HepG2 (cell line): Measurements from ENCODE around the gene UTS2R. TPM values are rescaled to one million over a fixed set of nuclear protein-coding genes. Genes with fewer than 3 reads are reported as not detected.

Experiments
- ARNT ChIP-seq: fragments of 450-650 bp; IDR thresholded peaks from 2 replicates; pipeline ENCODE4 v1.6.1; 2017
- CHCHD3 ChIP-seq: sonication (generic); formaldehyde crosslinking; IDR thresholded peaks from 2 replicates; pipeline ENCODE4 v1.8.0; 2022; ENCODE audit warnings: mild to moderate bottlenecking, missing genetic modification reagents, moderate library complexity
- EP300 ChIP-seq, 3 experiments: sonication (generic) in 1 of 3; formaldehyde crosslinking in 1 of 3; IDR thresholded peaks; 2 replicates each; pipeline versions ENCODE4 v1.5.1 to v1.6.1; 2011 to 2020; ENCODE audit warnings: low read depth in 2 of 3, low read length in 2 of 3, borderline replicate concordance in 1 of 3, improper control_type of control experiment in 1 of 3, mild to moderate bottlenecking in 1 of 3, missing genetic modification reagents in 1 of 3, moderate library complexity in 1 of 3
- GFI1 ChIP-seq: sonication (generic); formaldehyde crosslinking; IDR thresholded peaks from 2 replicates; pipeline ENCODE4 v1.5.0; 2020; ENCODE audit warnings: missing genetic modification reagents, mild to moderate bottlenecking, borderline replicate concordance
- HOXA3 ChIP-seq: sonication (generic); formaldehyde crosslinking; IDR thresholded peaks from 2 replicates; pipeline ENCODE4 v1.5.0; 2020; ENCODE audit warnings: missing genetic modification reagents
- HOXD1 ChIP-seq: sonication (generic); formaldehyde crosslinking; IDR thresholded peaks from 2 replicates; pipeline ENCODE4 v1.5.0; 2020; ENCODE audit warnings: missing genetic modification reagents
- KLF15 ChIP-seq: sonication (generic); formaldehyde crosslinking; IDR thresholded peaks from 2 replicates; pipeline ENCODE4 v1.8.1; 2023; ENCODE audit warnings: borderline replicate concordance, mild to moderate bottlenecking, inconsistent platforms, missing genetic modification reagents, mixed read lengths
- KMT2A ChIP-seq: sonication (generic); formaldehyde crosslinking; IDR thresholded peaks from 2 replicates; pipeline ENCODE4 v1.4.0; 2020; ENCODE audit warnings: missing genetic modification reagents
- SMAD1 ChIP-seq: sonication (generic); formaldehyde crosslinking; IDR thresholded peaks from 2 replicates; pipeline ENCODE4 v1.4.0; 2020; ENCODE audit warnings: missing genetic modification reagents, low read depth, mild to moderate bottlenecking, borderline replicate concordance
- ZBTB4 ChIP-seq: sonication (generic); formaldehyde crosslinking; IDR thresholded peaks from 2 replicates; pipeline ENCODE4 v1.4.0; 2020; ENCODE audit warnings: missing genetic modification reagents, mild to moderate bottlenecking, borderline replicate concordance
- ZBTB42 ChIP-seq: sonication (generic); formaldehyde crosslinking; IDR thresholded peaks from 2 replicates; pipeline ENCODE4 v1.5.0; 2020; ENCODE audit warnings: mild to moderate bottlenecking, missing genetic modification reagents
- ZC3H13 ChIP-seq: sonication (generic); formaldehyde crosslinking; IDR thresholded peaks from 2 replicates; pipeline ENCODE4 v1.8.1; 2023; ENCODE audit warnings: mild to moderate bottlenecking, missing genetic modification reagents, moderate library complexity
- ZEB1 ChIP-seq: IDR thresholded peaks from 2 replicates; pipeline ENCODE4 v1.6.1; 2012; ENCODE audit warnings: mild to moderate bottlenecking, low read depth, inconsistent platforms; ENCODE audit not compliant: insufficient replicate concordance
- ZFP36 ChIP-seq: fragments of 150-350 bp; IDR thresholded peaks from 2 replicates; pipeline ENCODE4 v1.6.1; 2018; ENCODE audit warnings: borderline replicate concordance, low read length, low read depth; ENCODE audit not compliant: partially characterized antibody
- ZFY ChIP-seq: sonication (generic); formaldehyde crosslinking; IDR thresholded peaks from 2 replicates; pipeline ENCODE4 v1.4.0; 2020; ENCODE audit warnings: missing genetic modification reagents
- ZIK1 ChIP-seq: sonication (generic); formaldehyde crosslinking; IDR thresholded peaks from 2 replicates; pipeline ENCODE4 v1.5.0; 2020; ENCODE audit warnings: mild to moderate bottlenecking, low read depth, missing genetic modification reagents, borderline replicate concordance
- ZMAT3 ChIP-seq: sonication (generic); formaldehyde crosslinking; conservative IDR thresholded peaks from 2 replicates; pipeline ENCODE4 v1.7.0; 2021; ENCODE audit warnings: missing genetic modification reagents
- ZNF143 ChIP-seq: sonication (generic); formaldehyde crosslinking; IDR thresholded peaks from 2 replicates; pipeline ENCODE4 v1.4.0; 2020; ENCODE audit warnings: missing genetic modification reagents
- ZNF329 ChIP-seq: sonication (generic); formaldehyde crosslinking; IDR thresholded peaks from 2 replicates; pipeline ENCODE4 v1.9.0; 2021; ENCODE audit warnings: low read depth, mild to moderate bottlenecking, missing genetic modification reagents
- ZNF589 ChIP-seq: sonication (generic); formaldehyde crosslinking; conservative IDR thresholded peaks from 2 replicates; pipeline ENCODE4 v1.8.0; 2022; ENCODE audit warnings: mild to moderate bottlenecking, moderate library complexity, missing genetic modification reagents
- ZNF598 ChIP-seq: sonication (generic); formaldehyde crosslinking; IDR thresholded peaks from 2 replicates; pipeline ENCODE4 v1.5.1; 2020; ENCODE audit warnings: mild to moderate bottlenecking, missing genetic modification reagents, borderline replicate concordance
- ZNF660 ChIP-seq: sonication (generic); formaldehyde crosslinking; IDR thresholded peaks from 2 replicates; pipeline ENCODE4 v1.5.1; 2020; ENCODE audit warnings: mild to moderate bottlenecking, low read depth, missing genetic modification reagents, borderline replicate concordance
- polyA plus RNA-seq, 8 experiments: library from polyadenylated mRNA; depleted of rRNA in 3 of 8; stranded (reverse) in 7 of 8; unstranded in 1 of 8; fragments of >200 nt; fragmentation: Illumina TruSeq in 4 of 8; extraction: Trizol in 4 of 8; gene quantifications; 2 replicates each; pipeline versions ENCODE4 v1.2.1 to v1.2.3, GENCODE V29; 2011 to 2016; ENCODE audit warnings: low read depth in 4 of 8, missing spikeins in 1 of 8, mixed read lengths in 1 of 8; ENCODE audit not compliant: insufficient read depth in 1 of 8
- total RNA-seq, 5 experiments: library from RNA; depleted of rRNA; stranded (reverse); fragments of >200 nt; fragmentation: Illumina TruSeq; extraction: Trizol; gene quantifications; 2 replicates each; pipeline ENCODE4 v1.2.3, GENCODE V29; 2016; ENCODE audit warnings: low read depth in 1 of 5
- TF ChIP-seq, protein P1 (sequence below): IDR thresholded peaks from 2 replicates; pipeline ENCODE4 v1.6.1; 2016; ENCODE audit warnings: mild to moderate bottlenecking, missing biosample characterization, missing genetic modification reagents
- TF ChIP-seq, protein P2 (sequence below): sonication (generic); formaldehyde crosslinking; IDR thresholded peaks from 2 replicates; pipeline ENCODE4 v1.9.0; 2021; ENCODE audit warnings: missing genetic modification reagents, borderline replicate concordance

Gene UTS2R
- total and polyA plus RNA-seq, 2 of the 13 experiments (the other 11 are each of a cell fraction or from before 2014, with no cell fraction given) = 0.13 to 0.15 TPM

DNA sequence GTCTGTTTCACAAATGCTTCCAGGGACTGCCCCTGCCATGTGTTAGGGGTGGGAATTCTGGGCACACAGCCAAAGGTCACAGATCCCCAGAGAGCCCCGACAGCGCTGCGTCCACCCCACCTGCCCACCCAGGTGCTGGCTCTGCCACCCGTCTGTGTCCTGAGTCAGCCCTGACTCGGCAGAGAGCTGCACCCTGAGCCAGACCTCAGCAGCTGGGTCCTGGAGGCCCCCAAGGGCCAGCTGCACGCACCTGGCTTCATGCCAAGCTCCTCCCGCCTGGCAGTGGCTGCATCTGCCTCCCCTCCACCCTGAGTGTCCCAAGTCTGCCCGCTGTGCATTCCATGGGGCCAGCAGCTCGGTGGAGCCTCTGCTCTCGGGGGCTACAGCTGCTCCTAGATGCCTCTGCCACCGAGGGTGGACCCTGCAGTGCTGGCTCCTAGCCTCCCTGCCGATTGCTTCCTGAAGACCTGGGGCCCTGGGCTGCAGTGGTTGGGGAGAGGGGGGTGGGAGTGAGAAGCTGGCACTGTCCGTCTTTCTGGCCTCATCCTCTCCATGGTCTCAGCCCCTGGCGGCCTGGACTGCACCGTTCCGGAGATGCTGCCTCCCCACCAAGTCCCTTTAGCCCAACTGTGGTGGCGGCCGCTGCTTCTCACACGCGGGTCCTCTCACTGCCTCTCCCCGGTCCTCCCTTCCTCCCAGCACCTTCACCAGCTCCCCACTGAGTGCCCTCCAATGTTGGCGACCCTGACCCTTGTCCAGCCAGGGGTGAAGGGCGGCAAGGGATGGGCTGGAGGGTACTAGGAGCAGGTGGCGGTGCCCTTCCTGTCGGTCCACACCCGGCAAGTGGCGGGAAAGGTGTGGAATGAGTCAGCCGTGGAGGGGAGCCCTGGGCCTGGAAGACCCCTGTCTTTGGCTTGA lies 41.0 kb upstream of the UTS2R start (continued):
- TF ChIP-seq ZNF589 (CRISPR knock-in tag) = no peak
- TF ChIP-seq ZC3H13 (CRISPR knock-in tag) = peak; percentile 47; the same call in 1 of the 2 replicates
- no peak for TF ChIP-seq ZFP36
- TF ChIP-seq ZMAT3 (CRISPR knock-in tag) = peak; percentile 91; the same call in 1 of the 2 replicates
- TF ChIP-seq ZBTB42 (CRISPR knock-in tag) = peak; percentile 74; the same call in 1 of the 2 replicates
- TF ChIP-seq KLF15 (CRISPR knock-in tag) = no peak
- 0 out of 2 replicates have a peak, but pooled peaks have one; percentile 52 for TF ChIP-seq GFI1
- TF ChIP-seq SMAD1 (CRISPR knock-in tag) = 0 out of 2 replicates have a peak, but pooled peaks have one; percentile 57
- TF ChIP-seq ZNF660 = no peak
- TF ChIP-seq KMT2A (CRISPR knock-in tag) = no peak
- no peak for TF ChIP-seq CHCHD3 (CRISPR knock-in tag)
- TF ChIP-seq ZNF143 = no peak
- TF ChIP-seq ZBTB4 (CRISPR knock-in tag) = no peak; the same call in 1 of the 2 replicates
- no peak for TF ChIP-seq ARNT
- peak in 1 of 2 experiments; percentile 73; a peak in 2 of 4 replicates for TF ChIP-seq EP300 (IDR thresholded peaks at IDR 0.05; ENCODE audit: low read depth in 2 of 2, low read length in 2 of 2)
- no peak; the same call in 1 of the 2 replicates for TF ChIP-seq EP300 (CRISPR knock-in tag; IDR thresholded peaks at IDR 0.05; ENCODE audit: borderline replicate concordance)
- TF ChIP-seq HOXD1 (CRISPR knock-in tag) = no peak
- TF ChIP-seq ZNF598 (CRISPR knock-in tag) = peak; percentile 61; the same call in 1 of the 2 replicates
- TF ChIP-seq, protein P1, sequence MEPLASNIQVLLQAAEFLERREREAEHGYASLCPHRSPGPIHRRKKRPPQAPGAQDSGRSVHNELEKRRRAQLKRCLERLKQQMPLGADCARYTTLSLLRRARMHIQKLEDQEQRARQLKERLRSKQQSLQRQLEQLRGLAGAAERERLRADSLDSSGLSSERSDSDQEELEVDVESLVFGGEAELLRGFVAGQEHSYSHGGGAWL (CRISPR knock-in tag) = no peak; the same call in 1 of the 2 replicates
- TF ChIP-seq ZNF329 (CRISPR knock-in tag) = no peak
- TF ChIP-seq ZIK1 (CRISPR knock-in tag) = no peak
- TF ChIP-seq, protein P2, sequence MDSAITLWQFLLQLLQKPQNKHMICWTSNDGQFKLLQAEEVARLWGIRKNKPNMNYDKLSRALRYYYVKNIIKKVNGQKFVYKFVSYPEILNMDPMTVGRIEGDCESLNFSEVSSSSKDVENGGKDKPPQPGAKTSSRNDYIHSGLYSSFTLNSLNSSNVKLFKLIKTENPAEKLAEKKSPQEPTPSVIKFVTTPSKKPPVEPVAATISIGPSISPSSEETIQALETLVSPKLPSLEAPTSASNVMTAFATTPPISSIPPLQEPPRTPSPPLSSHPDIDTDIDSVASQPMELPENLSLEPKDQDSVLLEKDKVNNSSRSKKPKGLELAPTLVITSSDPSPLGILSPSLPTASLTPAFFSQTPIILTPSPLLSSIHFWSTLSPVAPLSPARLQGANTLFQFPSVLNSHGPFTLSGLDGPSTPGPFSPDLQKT (CRISPR knock-in tag) = no peak
- TF ChIP-seq HOXA3 (CRISPR knock-in tag) = peak; percentile 82
- TF ChIP-seq ZEB1 = peak; percentile 94
- peak; percentile 46; the same call in 1 of the 2 replicates for TF ChIP-seq ZFY (CRISPR knock-in tag)
